HCT116 (cell line): ENCODE measurements around the gene ETF1. TPM values are rescaled to one million over a fixed set of nuclear protein-coding genes. Genes with fewer than 3 reads are reported as not detected.

Source experiments
- ATAC-seq: fragments of 200-7000 bp; cut with Tn5 transposase; 2 replicates; pipeline ENCODE4 v1.9.1; 2020; ENCODE audit warnings: mild to moderate bottlenecking, moderate library complexity
- BruUV-seq: library from RNA; stranded (reverse); fragments of 400-500 nt; replicated peaks from 2 replicates; lab custom pipeline; 2021; lab: Mats Ljungman, UMichigan
- CTCF ChIA-PET: fragments of 300-600 bp; sonication (Branson Sonifier 250); formaldehyde crosslinking; loops from one replicate; lab custom pipeline; 2021; ENCODE audit warnings: antibody characterized with exemption; lab: Charles Lee
- POLR2A ChIA-PET: fragments of 300-600, 350-600 bp; sonication (Branson Sonifier 250); formaldehyde crosslinking; loops from one replicate; lab custom pipeline; 2021; ENCODE audit warnings: antibody characterized with exemption; lab: Charles Lee
- RAD21 ChIA-PET, 2 experiments: fragments of 300-600 bp; sonication (Branson Sonifier 250); formaldehyde crosslinking; loops; one replicate each; lab custom pipeline; 2023; ENCODE audit warnings: low total read pairs in 2 of 2; ENCODE audit not compliant: uncharacterized antibody in 2 of 2, unreplicated experiment in 2 of 2, low non-redundant PET in 1 of 2; lab: Charles Lee
- DNase-seq: peaks from one replicate; pipeline ENCODE4 v3.0.0-alpha.2; 2010; ENCODE audit warnings: low read depth, low spot score
- H2AFZ ChIP-seq: fragments of 200-600 bp; shearing (Covaris generic), sonication (generic); 2 replicates; pipeline ENCODE4 v1.6.1; 2017; ENCODE audit warnings: low read depth, mixed run types, mixed read lengths, antibody characterized with exemption, low read length; ENCODE audit not compliant: poor library complexity, severe bottlenecking
- H3K27ac ChIP-seq: 2 replicates; pipeline ENCODE4 v1.5.1; 2012; ENCODE audit warnings: low read depth, low read length
- H3K27me3 ChIP-seq: fragments of 200-600 bp; sonication (generic); 2 replicates; pipeline ENCODE4 v1.6.1; 2016; ENCODE audit warnings: mixed run types, low read length, mixed read lengths; ENCODE audit not compliant: insufficient read depth
- H3K36me3 ChIP-seq, 2 experiments: fragments of 200-500 bp in 1 of 2; fragments of 200-600 bp in 1 of 2; sonication (Bioruptor generic) in 1 of 2; sonication (generic) in 1 of 2; 2 replicates each; pipeline versions ENCODE4 v1.5.1 to v1.6.1; 2014 to 2016; ENCODE audit warnings: low read length in 2 of 2, inconsistent platforms in 1 of 2, mixed read lengths in 1 of 2, mixed run types in 1 of 2; ENCODE audit not compliant: insufficient read depth in 2 of 2, control insufficient read depth in 1 of 2
- H3K4me1 ChIP-seq, 2 experiments: fragments of 200-600 bp in 1 of 2; sonication (generic) in 1 of 2; 2 replicates each; pipeline versions ENCODE4 v1.5.1 to v1.6.1; 2012 to 2017; ENCODE audit warnings: low read length in 2 of 2, inconsistent platforms in 1 of 2, mild to moderate bottlenecking in 1 of 2, mixed read lengths in 1 of 2, mixed run types in 1 of 2, moderate library complexity in 1 of 2; ENCODE audit not compliant: insufficient read depth in 2 of 2, control insufficient read depth in 1 of 2
- H3K4me2 ChIP-seq: fragments of 200-600 bp; sonication (generic); 2 replicates; pipeline ENCODE4 v1.6.1; 2017; ENCODE audit warnings: mixed run types, low read length, mixed read lengths
- H3K4me3 ChIP-seq, 2 experiments: fragments of 200-600 bp in 1 of 2; sonication (generic) in 1 of 2; replicated peaks in 1 of 2; 2 replicates each; pipeline ENCODE4 v1.5.1; 2011 to 2016; ENCODE audit warnings: low read length in 2 of 2, control low read depth in 1 of 2, low read depth in 1 of 2, mild to moderate bottlenecking in 1 of 2, mixed read lengths in 1 of 2, mixed run types in 1 of 2
- H3K79me2 ChIP-seq: fragments of 200-600 bp; sonication (generic); 2 replicates; pipeline ENCODE4 v1.6.1; 2017; ENCODE audit warnings: mild to moderate bottlenecking, mixed run types, low read length, moderate library complexity, mixed read lengths; ENCODE audit not compliant: insufficient read depth
- H3K9ac ChIP-seq: fragments of 200-600 bp; sonication (generic); 2 replicates; pipeline ENCODE4 v1.6.1; 2016; ENCODE audit warnings: low read length, mixed read lengths
- H3K9me2 ChIP-seq: fragments of 200-600 bp; sonication (generic), shearing (Covaris generic); 2 replicates; pipeline ENCODE4 v1.6.1; 2017; ENCODE audit warnings: mixed run types, mild to moderate bottlenecking, moderate library complexity; ENCODE audit not compliant: insufficient read depth
- H3K9me3 ChIP-seq, 2 experiments: fragments of 200-500 bp in 1 of 2; fragments of 200-600 bp in 1 of 2; sonication (Bioruptor generic) in 1 of 2; sonication (generic) in 1 of 2; 2 replicates each; pipeline ENCODE4 v1.6.1; 2014 to 2017; ENCODE audit warnings: low read length in 2 of 2, mixed read lengths in 2 of 2, inconsistent platforms in 1 of 2, low read depth in 1 of 2, mild to moderate bottlenecking in 1 of 2, mixed run types in 1 of 2, moderate library complexity in 1 of 2; ENCODE audit not compliant: control insufficient read depth in 1 of 2, insufficient read depth in 1 of 2
- H4K20me1 ChIP-seq: fragments of 200-600 bp; sonication (generic), shearing (Covaris generic); 2 replicates; pipeline ENCODE4 v1.6.1; 2017; ENCODE audit warnings: mixed run types, mild to moderate bottlenecking, moderate library complexity; ENCODE audit not compliant: insufficient read depth
- CBX3 ChIP-seq: IDR thresholded peaks from 2 replicates; pipeline ENCODE4 v1.6.1; 2012; ENCODE audit warnings: low read depth
- CEBPB ChIP-seq: IDR thresholded peaks from 2 replicates; pipeline ENCODE4 v1.6.1; 2012; ENCODE audit warnings: low read depth
- EGR1 ChIP-seq: IDR thresholded peaks from 2 replicates; pipeline ENCODE4 v1.6.1; 2012; ENCODE audit warnings: low read depth
- ELF1 ChIP-seq: IDR thresholded peaks from 2 replicates; pipeline ENCODE4 v1.6.1; 2012; ENCODE audit warnings: low read depth, borderline replicate concordance
- EZH2 ChIP-seq: fragments of 200-600 bp; sonication (generic); IDR thresholded peaks from 2 replicates; pipeline ENCODE4 v1.6.1; 2017; ENCODE audit warnings: antibody characterized with exemption, mixed run types
- EZH2phosphoT487 ChIP-seq: fragments of 200-600 bp; IDR thresholded peaks from 2 replicates; pipeline ENCODE4 v1.6.1; 2018; ENCODE audit warnings: antibody characterized with exemption, borderline replicate concordance
- FOSL1 ChIP-seq: IDR thresholded peaks from 2 replicates; pipeline ENCODE4 v1.6.1; 2012; ENCODE audit warnings: low read depth
- JUND ChIP-seq: IDR thresholded peaks from 2 replicates; pipeline ENCODE4 v1.6.1; 2012
- POLR2AphosphoS5 ChIP-seq: IDR thresholded peaks from 2 replicates; pipeline ENCODE4 v1.6.1; 2011; ENCODE audit warnings: mild to moderate bottlenecking, low read depth, low read length, moderate library complexity
- REST ChIP-seq: IDR thresholded peaks from 2 replicates; pipeline ENCODE4 v1.6.1; 2012; ENCODE audit warnings: low read depth
- SP1 ChIP-seq: IDR thresholded peaks from 2 replicates; pipeline ENCODE4 v1.6.1; 2012; ENCODE audit warnings: low read depth
- SRF ChIP-seq: IDR thresholded peaks from 2 replicates; pipeline ENCODE4 v1.6.1; 2012; ENCODE audit warnings: low read depth
- YY1 ChIP-seq: IDR thresholded peaks from 2 replicates; pipeline ENCODE4 v1.6.1; 2011; ENCODE audit warnings: low read length, low read depth, moderate library complexity, mild to moderate bottlenecking; ENCODE audit not compliant: insufficient replicate concordance; ENCODE audit errors: extremely low read depth
- ZFX ChIP-seq: fragments of 450-650 bp; IDR thresholded peaks from 2 replicates; pipeline ENCODE4 v1.6.1; 2017
- ZNF274 ChIP-seq: fragments of 200-500 bp; sonication (Bioruptor generic); IDR thresholded peaks from 2 replicates; pipeline ENCODE4 v1.6.1; 2014; ENCODE audit warnings: mild to moderate bottlenecking, low read depth, low read length, inconsistent platforms
- intact Hi-C: fragments of 100-400 bp; cut with micrococcal nuclease; formaldehyde crosslinking; loops from 2 replicates; pipeline ENCODE4 v1.10.0; 2022
- total RNA-seq: library from RNA; stranded (reverse); gene quantifications from one replicate; pipeline ENCODE4 v1.2.1, GENCODE V29; 2021; ENCODE audit not compliant: unreplicated experiment
- TF ChIP-seq, protein P1 (sequence below): IDR thresholded peaks from 2 replicates; pipeline ENCODE4 v1.6.1; 2011; ENCODE audit warnings: mild to moderate bottlenecking, low read length, moderate library complexity; ENCODE audit not compliant: insufficient replicate concordance; ENCODE audit errors: extremely low read depth
- TF ChIP-seq, protein P2 (sequence below), 3 experiments: fragments of 200-600 bp in 1 of 3; sonication (generic) in 1 of 3; IDR thresholded peaks in 2 of 3; conservative IDR thresholded peaks in 1 of 3; 2 replicates each; pipeline ENCODE4 v1.5.1; 2012 to 2017; ENCODE audit warnings: low read depth in 2 of 3, low read length in 2 of 3, antibody characterized with exemption in 1 of 3, borderline replicate concordance in 1 of 3, control low read depth in 1 of 3, mild to moderate bottlenecking in 1 of 3, mixed read lengths in 1 of 3, mixed run types in 1 of 3, moderate library complexity in 1 of 3; ENCODE audit not compliant: insufficient read depth in 1 of 3

The ETF1 gene
- total RNA-seq, 1 experiment from 2014 or later, result 178 TPM

DNA sequence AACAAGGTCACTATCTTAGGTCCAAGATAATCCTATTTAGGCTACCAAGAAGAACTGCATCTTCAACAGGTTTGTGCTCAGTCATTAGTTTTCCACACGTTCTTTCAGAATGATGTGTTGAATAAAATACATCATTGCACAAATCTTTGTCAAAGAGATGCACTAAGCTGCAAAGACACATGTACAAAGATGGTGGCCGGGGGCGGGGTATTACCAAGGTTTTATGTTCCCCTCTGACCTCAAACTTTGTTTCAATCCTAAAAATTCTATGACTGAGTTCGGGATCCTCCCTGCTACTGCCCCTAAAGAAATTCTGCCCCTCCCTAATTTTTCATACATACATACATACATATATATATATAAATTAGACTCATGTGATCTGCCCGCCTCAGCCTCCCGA is 17.9 kb upstream of the ETF1 start:
- no peak for TF ChIP-seq FOSL1
- TF ChIP-seq SRF, result no peak
- TF ChIP-seq EGR1, result no peak
- TF ChIP-seq YY1, result no peak
- TF ChIP-seq ZNF274, result no peak
- TF ChIP-seq SP1, result no peak
- no peak for TF ChIP-seq EZH2phosphoT487
- no peak for TF ChIP-seq ELF1
- TF ChIP-seq, protein P1, sequence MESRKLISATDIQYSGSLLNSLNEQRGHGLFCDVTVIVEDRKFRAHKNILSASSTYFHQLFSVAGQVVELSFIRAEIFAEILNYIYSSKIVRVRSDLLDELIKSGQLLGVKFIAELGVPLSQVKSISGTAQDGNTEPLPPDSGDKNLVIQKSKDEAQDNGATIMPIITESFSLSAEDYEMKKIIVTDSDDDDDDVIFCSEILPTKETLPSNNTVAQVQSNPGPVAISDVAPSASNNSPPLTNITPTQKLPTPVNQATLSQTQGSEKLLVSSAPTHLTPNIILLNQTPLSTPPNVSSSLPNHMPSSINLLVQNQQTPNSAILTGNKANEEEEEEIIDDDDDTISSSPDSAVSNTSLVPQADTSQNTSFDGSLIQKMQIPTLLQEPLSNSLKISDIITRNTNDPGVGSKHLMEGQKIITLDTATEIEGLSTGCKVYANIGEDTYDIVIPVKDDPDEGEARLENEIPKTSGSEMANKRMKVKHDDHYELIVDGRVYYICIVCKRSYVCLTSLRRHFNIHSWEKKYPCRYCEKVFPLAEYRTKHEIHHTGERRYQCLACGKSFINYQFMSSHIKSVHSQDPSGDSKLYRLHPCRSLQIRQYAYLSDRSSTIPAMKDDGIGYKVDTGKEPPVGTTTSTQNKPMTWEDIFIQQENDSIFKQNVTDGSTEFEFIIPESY, result no peak
- TF ChIP-seq ZFX, result no peak
- TF ChIP-seq, protein P2, sequence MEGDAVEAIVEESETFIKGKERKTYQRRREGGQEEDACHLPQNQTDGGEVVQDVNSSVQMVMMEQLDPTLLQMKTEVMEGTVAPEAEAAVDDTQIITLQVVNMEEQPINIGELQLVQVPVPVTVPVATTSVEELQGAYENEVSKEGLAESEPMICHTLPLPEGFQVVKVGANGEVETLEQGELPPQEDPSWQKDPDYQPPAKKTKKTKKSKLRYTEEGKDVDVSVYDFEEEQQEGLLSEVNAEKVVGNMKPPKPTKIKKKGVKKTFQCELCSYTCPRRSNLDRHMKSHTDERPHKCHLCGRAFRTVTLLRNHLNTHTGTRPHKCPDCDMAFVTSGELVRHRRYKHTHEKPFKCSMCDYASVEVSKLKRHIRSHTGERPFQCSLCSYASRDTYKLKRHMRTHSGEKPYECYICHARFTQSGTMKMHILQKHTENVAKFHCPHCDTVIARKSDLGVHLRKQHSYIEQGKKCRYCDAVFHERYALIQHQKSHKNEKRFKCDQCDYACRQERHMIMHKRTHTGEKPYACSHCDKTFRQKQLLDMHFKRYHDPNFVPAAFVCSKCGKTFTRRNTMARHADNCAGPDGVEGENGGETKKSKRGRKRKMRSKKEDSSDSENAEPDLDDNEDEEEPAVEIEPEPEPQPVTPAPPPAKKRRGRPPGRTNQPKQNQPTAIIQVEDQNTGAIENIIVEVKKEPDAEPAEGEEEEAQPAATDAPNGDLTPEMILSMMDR (IDR thresholded peaks at IDR 0.05 in 2 of 3, conservative IDR thresholded peaks at IDR 0.05 in 1 of 3; ENCODE audit: borderline replicate concordance in 1 of 3, insufficient read depth in 1 of 3, low read depth in 2 of 3, low read length in 2 of 3), result no peak
- no peak for TF ChIP-seq CBX3
- TF ChIP-seq EZH2, result no peak
- no peak for TF ChIP-seq REST
- no peak for TF ChIP-seq POLR2AphosphoS5
- no peak for TF ChIP-seq CEBPB
- TF ChIP-seq JUND, result no peak
- TF ChIP-seq, all 23 proteins: peak for 0
- ChIA-PET CTCF (no interaction called here), RAD21 (no interaction called here), POLR2A (no interaction called here)
- Histone ChIP-seq H2AFZ (no peak overlapping the region), H3K9me2 (no peaks in the 10 kb centered on the region), H3K4me2 (no peak overlapping the region), H3K9me3 (no peaks in the 10 kb centered on the region), H3K9ac (no peak overlapping the region), H3K4me1 (no peaks in the 10 kb centered on the region), H3K27me3 (no peaks in the 10 kb centered on the region), H3K4me3 (no peak overlapping the region), H4K20me1 (peaks cover 38% of the 10 kb centered on the region; the same call in 1 of the 2 replicates), H3K79me2 (peaks cover 96% of the 10 kb centered on the region), H3K36me3 (peaks cover 77 to 84% of the 10 kb centered on the region in 2 experiments), H3K27ac (no peak overlapping the region)
- no peak for DNase-seq
- ATAC-seq, result no peak
- no TSS peak for BruUV-seq
- intact Hi-C loops, result no loop called here
